ENCODE measurements around the gene B3GNT5. TPM values are rescaled to one million over a fixed set of nuclear protein-coding genes. Genes with fewer than 3 reads are reported as not detected.

B3GNT5 gene
- total RNA-seq (1 to 10 TPM; 5.9 to 6.3 TPM), polyA plus RNA-seq (ENCODE audit: insufficient read depth, low read depth, low replicate concordance) (18.3 TPM)
- long read RNA-seq, donor 1, full-length matches to known transcripts = 8 of 8 reads
- long read RNA-seq, donor 1, partial matches to known transcripts = 0 of 8 reads
- long read RNA-seq, donor 1, other reads (novel, unspliced or antisense) = 0 of 8 reads
- long read RNA-seq, donor 2, partial matches to known transcripts = 0 of 2 reads
- long read RNA-seq, donor 2, other reads (novel, unspliced or antisense) = 0 of 2 reads

DNA sequence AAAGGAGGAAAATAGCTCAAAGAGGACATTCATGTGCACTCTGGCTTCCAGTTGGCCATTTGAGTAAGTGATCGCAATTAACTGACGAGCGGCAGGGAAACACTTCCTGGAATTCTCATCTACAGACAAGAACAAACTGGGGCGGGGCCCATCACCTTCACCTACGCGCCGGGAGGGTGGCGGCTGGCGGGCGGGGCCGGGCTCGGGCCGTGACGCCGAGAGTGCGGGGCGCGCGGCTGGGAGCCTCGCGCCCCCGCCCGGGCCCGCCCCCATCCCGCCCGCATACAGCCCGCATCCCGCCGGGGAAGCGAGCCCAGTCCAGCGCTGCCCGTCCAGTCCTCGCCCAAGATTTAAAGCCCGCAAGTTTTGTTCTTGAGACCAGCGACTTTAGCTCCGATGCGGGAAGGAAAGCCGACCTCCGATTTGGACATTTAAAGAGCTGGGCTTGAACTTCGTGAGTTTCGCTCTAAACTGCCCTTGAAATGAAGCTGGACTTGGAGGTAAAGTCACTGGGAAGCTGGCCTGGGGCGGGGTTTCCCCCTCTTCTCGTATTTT lies at the start of gene B3GNT5:
TSS of gene B3GNT5 (plus strand) at position 281 of the 555 bp plus-strand sequence. CDS start 16,546 bp downstream, outside the sequence.
- no peaks in the 10 kb centered on the region for H3K27me3 ChIP-seq
- H3K27ac ChIP-seq = peak within 1 kb of the TSS; percentile 71 to 90
- H3K4me3 ChIP-seq = peak within 1 kb of the TSS; percentile 69 to 77
- WGBS, 2 donors = 0% methylated on average over 22 to 43 of the region's 43 CpGs
- no peaks in the 10 kb centered on the region for H3K4me1 ChIP-seq
- intact Hi-C loops (cut with DNase I; ENCODE audit: low total_unique reads) = no loop called here
- peak; percentile 76 for DNase-seq
- no peaks in the 10 kb centered on the region for H3K36me3 ChIP-seq (ENCODE audit: low read depth, missing control alignments)
- no peaks in the 10 kb centered on the region for H3K9me3 ChIP-seq
- TF ChIP-seq, protein P1, sequence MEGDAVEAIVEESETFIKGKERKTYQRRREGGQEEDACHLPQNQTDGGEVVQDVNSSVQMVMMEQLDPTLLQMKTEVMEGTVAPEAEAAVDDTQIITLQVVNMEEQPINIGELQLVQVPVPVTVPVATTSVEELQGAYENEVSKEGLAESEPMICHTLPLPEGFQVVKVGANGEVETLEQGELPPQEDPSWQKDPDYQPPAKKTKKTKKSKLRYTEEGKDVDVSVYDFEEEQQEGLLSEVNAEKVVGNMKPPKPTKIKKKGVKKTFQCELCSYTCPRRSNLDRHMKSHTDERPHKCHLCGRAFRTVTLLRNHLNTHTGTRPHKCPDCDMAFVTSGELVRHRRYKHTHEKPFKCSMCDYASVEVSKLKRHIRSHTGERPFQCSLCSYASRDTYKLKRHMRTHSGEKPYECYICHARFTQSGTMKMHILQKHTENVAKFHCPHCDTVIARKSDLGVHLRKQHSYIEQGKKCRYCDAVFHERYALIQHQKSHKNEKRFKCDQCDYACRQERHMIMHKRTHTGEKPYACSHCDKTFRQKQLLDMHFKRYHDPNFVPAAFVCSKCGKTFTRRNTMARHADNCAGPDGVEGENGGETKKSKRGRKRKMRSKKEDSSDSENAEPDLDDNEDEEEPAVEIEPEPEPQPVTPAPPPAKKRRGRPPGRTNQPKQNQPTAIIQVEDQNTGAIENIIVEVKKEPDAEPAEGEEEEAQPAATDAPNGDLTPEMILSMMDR (IDR thresholded peaks at IDR 0.05) = no peak
- no peak for TF ChIP-seq POLR2A (IDR thresholded peaks at IDR 0.05)

DNA sequence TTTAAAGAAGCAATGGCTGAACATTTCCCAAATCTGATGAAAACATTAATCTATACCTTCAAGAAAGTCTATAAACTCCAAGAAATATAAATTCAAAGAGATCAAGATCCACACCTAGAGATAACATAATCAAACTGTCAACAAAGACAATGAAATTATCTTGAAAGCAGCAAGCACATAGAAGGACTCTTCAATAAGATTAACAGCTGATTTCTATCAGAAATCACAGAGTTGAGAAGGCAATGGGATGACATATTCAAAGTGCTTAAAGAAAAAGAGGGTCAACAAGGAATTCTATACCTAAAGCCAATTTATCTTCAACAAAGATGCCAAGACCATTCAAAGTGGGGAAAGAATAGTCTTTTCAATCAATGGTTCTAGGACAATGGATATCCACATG lies 49.4 kb upstream of the B3GNT5 start:
- TF ChIP-seq POLR2A (IDR thresholded peaks at IDR 0.05) = no peak
- Histone ChIP-seq H3K4me3 (no peak overlapping the region), H3K9me3 (no peaks in the 10 kb centered on the region), H3K4me1 (no peaks in the 10 kb centered on the region), H3K36me3 (ENCODE audit: low read depth, missing control alignments) (no peaks in the 10 kb centered on the region), H3K27me3 (no peaks in the 10 kb centered on the region), H3K27ac (no peak overlapping the region)
- intact Hi-C loops (cut with DNase I; ENCODE audit: low total_unique reads) = no loop called here
- no peak for DNase-seq

- H3K4me3 ChIP-seq = no peak overlapping the region
- TF ChIP-seq POLR2A (IDR thresholded peaks at IDR 0.05) = no peak
- TF ChIP-seq, protein P1 (IDR thresholded peaks at IDR 0.05) = no peak
- no peaks in the 10 kb centered on the region for H3K4me1 ChIP-seq
- 86 to 87% methylated on average over 2 of the region's 2 CpGs for WGBS, 2 donors
- H3K36me3 ChIP-seq (ENCODE audit: low read depth, missing control alignments) = no peaks in the 10 kb centered on the region
- H3K27ac ChIP-seq = no peak overlapping the region
- intact Hi-C loops (cut with DNase I; ENCODE audit: low total_unique reads) = no loop called here
- no peaks in the 10 kb centered on the region for H3K27me3 ChIP-seq
- DNase-seq = no peak
- no peaks in the 10 kb centered on the region for H3K9me3 ChIP-seq
These were observed 44.8 kb upstream of the B3GNT5 start for GRCh38 chr3:183208260-183208659.

DNA sequence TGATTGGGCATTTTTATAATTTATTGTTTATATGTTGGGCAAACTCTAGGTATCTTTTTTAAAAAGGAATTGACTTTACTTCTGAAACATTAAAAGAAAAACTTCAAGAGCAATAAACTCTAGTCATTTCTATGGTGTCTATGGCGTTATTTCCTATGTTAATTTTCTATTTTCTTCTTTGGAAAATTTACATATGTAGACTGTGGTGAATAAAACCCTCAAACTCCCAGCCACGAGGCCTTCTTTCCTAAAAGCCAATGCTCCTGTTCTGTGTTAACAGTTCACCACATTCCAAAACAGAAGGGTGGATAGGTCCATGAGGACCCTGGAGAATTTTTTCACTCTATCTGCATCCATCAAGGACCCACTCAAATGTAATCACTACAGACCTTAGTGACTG lies 44.3 kb upstream of the B3GNT5 start:
- Histone ChIP-seq H3K4me3 (no peak overlapping the region), H3K9me3 (no peaks in the 10 kb centered on the region), H3K4me1 (no peaks in the 10 kb centered on the region), H3K36me3 (ENCODE audit: low read depth, missing control alignments) (no peaks in the 10 kb centered on the region), H3K27ac (no peak overlapping the region), H3K27me3 (no peaks in the 10 kb centered on the region)
- intact Hi-C loops (cut with DNase I; ENCODE audit: low total_unique reads) = no loop called here
- no peak for DNase-seq
- TF ChIP-seq, protein P1 (IDR thresholded peaks at IDR 0.05) = no peak
- TF ChIP-seq POLR2A (IDR thresholded peaks at IDR 0.05) = no peak
- 89 to 90% methylated on average over 2 of the region's 2 CpGs for WGBS, 2 donors

DNA sequence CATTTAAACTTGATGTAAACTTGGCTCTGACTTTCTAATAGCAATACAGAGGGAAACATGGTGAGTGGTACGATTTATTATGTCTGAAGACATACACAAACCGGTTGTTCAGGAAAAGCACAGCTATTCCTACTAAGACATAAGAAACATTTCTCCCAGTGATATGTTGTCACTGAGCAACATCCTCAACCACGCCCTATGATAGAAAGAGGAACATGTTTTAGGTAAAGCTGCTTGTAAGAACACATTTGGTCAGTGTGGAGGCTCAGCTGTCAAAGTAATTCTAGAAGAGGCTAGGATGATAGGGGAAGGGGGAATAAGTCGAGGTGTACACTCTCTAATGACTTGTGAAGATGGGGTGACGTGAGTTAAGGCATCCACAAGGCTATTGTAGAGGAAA lies 42.7 kb upstream of the B3GNT5 start:
- no peak for DNase-seq
- intact Hi-C loops (cut with DNase I; ENCODE audit: low total_unique reads) = no loop called here
- Histone ChIP-seq H3K4me3 (no peak overlapping the region), H3K27me3 (no peaks in the 10 kb centered on the region), H3K27ac (no peak overlapping the region), H3K4me1 (no peaks in the 10 kb centered on the region), H3K9me3 (no peaks in the 10 kb centered on the region), H3K36me3 (ENCODE audit: low read depth, missing control alignments) (no peaks in the 10 kb centered on the region)
- TF ChIP-seq, protein P1 (IDR thresholded peaks at IDR 0.05) = no peak
- TF ChIP-seq POLR2A (IDR thresholded peaks at IDR 0.05) = no peak
- WGBS, 2 donors = 79 to 86% methylated on average over 5 of the region's 5 CpGs

Measured in testis (tissue), 5 donors.